Cerebellar nuclear complex (tissue), 1 donor: ENCODE data around the gene MSI2.

Experiments
- DNase-seq, 2 experiments: peaks; one replicate each; lab custom pipeline; 2025; lab: John Stamatoyannopoulos, UW

The MSI2 gene

DNA sequence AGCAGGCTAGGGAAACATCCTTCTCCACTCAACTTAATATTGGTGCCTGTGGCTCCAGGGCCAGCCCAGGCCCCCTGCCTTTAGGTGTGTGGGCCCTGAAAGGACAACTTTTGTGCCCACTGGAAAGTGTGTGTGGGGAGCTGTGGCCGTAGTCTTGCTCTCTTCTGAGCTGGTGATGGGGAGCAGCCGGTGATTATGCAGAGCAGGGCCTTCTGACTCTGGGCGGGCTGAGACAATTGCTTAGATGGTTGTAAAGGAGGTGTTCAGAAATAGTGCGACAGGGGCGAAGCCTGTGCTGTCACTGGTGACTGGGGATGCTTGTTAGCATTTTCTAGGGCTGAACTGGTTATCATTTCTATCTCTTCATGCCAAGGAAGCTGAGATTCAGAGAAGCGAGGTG, 62.6 kb downstream of the MSI2 start:
- no peak for DNase-seq

DNA sequence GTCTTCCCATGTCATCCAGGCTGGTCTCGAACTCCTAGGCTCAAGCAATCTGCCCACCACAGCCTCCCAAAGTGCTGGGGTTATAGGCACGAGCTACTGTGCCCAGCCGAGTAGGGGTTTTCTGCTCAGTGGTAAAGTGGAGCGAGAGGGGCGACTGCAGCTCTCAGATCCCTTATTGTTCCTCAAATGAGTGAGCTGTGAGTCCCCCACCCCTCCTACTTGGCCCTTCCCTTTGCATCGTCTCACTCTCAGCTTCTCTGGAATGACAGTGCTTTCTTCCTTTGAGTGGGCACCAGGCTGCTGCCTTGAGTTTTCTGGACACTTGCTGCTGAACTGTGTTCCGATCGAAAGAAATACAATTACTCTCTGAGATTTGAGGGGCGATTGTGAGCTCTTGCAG, 63.5 kb downstream of the MSI2 start:
- no peak for DNase-seq

DNA sequence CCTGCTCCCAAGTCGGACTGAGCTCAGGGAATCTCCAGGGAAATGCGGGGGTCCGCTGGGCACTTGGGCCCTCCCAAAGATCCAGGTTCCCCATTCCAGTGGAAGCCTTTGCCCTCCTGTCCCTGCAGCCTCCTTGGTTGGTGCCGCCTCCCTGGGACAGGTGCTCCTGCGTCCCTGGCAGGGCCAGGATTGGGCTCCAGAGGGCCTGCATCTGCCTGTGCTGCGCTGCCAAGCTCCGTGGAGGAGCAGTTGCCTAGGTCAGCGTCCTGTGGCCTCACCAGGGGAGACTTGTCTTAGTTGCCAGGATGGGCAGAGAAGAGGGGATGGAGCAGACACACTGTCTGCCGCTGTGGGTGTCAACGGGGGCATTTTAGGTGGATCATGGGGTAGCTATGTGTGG, 67.1 kb downstream of the MSI2 start:
- DNase-seq, result no peak

DNA sequence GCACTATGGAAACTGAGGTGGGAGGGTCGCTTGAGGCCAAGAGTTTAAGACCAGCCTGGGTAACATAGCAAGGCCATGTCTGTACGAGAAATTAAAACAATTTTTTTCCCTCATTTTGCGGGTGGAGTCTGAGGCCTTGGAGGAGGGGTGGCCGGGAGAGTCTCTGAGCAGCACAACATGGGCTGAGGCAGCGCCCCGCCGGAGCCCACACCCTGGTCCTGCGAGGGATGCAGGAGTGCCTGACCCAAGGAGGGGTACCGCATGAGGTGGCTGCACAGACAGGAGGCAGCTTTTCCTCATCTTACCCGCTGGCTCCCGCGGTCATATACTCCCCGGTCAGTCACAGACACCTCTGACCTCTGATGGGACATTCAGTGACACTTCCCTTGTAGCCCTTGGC, 67.7 kb downstream of the MSI2 start:
- DNase-seq, result no peak

DNA sequence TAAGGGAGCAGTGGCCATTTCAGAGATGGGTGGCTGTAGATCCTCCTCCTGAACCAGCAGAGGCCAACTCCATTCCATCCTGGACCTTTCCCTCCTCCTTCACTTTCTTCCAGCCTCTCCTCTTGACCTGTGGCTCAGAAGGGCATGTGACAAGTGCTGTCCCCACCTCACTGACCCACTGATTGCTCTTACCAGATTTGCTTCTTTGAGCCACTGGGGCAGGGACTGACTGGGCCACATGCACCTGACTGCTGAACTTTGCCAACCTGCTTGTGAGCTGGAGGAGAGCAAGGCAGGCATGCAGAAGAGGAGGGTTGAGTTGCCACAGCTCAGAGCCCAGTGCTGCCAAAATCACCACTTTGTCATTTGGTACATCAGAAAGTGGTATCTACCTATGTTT, 68.3 kb downstream of the MSI2 start:
- DNase-seq, result no peak

DNA sequence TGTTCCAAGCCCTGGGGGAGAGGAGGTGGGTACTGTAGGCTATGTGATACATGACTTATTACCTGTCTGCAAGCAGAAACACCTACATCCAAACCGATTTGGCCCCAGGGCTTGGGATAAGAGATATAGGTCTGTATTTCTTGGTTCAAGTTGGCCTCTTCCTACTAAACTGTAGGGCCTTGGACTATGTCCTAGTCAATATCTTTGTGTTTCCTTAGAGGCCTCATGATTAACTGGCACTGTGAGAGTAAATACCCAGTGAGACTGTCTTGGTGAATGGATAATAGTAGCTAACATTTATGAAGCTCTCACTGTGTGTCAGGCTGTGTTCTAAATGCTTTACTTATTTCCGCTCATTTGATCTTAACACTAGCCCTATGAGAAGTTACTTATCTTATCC, 70.0 kb downstream of the MSI2 start:
- no peak for DNase-seq

DNA sequence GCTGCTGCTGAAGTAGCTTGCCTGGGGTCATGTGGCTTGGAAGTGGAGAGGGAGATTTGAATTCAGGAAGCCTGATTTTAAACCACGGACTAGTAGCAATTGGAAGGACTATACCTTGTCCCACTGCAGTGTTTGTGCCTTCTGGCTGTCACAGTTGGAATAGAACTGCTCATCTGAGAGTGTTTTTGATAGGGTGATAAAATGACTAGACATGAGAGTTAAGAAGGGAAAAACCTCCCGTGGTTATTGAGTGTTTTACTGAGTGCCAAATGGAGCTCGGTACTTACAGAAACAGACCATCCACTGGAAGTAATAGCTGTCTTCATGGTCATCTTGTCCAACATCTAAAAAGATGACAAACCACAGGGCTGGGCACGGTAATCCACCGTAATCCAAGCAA, 70.4 kb downstream of the MSI2 start:
- no peak for DNase-seq

DNA sequence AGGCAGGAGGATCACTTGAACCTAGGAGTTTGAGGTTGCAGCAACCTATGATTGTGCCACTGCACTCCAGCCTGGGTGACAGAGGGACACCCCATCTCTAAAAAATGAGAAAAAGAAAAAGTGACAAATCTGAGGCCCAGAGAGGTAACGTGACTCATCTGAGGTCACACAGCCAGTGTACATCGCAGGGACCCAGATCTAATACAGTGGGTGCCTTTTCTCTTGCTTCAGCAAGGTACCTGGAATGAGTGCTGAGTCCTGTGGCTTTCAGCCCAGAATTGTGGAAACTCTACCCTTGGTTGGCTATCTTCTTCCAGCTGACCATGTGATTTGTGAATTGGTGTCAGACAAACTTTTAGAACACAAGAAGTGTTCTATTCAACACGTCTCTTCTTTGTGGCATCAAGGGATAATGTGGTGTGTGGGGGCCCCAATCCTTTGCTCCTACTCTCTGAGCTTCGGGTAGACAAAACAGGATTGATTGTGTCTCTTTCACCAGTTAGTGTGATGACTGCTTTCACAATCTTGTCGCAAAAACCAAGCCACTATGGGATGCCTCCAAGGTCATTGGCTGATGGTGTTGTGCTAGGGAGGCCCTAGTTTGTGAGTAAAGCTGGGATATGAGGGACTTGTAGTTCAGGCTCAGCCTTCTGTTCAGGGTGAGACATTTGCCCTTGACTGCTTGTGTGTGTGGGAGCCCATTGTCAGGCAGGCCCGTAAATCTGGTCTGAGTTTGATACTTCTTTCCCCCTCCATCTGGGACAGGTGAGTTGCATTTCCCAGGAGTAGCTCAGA, 71.0 kb downstream of the MSI2 start:
- DNase-seq, result no peak

DNA sequence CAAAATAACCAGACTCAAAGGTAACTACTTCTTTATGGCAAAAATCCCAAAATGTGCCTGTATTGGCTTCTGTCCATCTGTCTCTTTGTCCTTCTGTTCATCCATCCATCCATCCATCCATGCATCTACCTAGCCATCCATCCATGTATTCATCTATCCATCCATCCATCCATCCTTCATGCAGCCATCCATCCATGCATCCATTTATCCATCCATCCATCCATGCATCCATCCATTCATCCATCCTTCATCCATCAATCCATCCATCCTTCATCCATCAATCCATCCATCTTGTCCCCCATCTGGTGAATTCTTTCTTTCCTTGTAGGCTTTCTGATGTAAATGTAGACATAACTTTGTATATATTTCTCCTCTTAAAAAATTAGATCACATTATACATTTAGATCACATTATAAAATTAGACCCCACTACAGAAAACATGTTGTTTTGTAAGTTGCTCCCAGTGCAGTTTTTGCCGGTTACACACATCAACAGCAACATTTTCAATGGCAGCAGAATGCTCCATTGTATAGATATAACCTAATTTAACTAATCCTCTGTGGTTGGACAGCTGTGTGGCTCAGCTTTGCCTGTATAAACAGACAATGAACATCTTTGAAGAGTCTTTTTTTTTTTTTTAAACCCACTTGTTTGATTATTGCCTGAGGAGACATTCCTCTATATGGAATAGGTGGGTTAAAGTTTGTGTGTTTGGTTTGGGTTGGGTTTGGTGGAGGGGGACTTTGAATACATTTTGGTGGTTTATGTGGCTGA, 72.0 kb downstream of the MSI2 start:
- DNase-seq, result no peak

DNA sequence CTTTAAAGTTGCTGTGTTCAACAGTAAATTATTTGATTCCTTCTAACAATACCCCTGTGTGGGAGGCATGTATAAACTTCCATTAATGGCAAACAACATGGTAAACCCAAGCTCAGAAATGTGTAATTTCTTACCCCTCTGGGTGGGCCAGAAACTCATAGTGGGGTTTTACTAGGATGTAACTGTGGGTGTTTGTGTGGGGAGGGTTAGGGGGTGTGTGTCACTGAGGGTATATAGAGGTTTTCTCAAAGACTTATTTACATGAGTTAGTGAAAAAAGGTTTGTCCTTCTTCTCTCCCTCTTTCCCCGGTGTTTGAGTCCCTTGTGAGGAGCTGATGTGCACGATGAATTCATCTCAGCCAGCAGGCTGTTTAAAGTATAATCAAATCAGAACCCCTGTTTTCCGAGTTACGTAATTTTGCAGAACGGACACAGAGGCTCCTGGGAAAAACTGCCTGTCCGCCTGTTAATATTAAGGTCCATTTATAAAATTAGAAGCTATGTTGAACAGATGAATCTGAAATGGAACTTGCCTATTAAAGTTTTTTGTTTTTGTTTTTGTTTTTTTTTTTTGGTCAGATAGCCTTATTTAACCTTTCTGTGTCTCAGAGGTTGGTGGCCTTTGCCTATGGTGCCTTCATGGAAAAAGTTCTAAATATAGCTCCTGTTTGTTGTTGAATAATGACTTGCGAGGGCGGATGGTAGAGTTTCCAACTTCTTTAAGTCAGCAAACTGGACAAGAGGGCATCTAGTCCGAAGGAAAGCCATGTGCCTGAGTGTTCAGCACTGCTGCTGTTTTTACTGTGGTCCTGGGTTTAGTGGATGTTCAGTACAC, 73.3 kb downstream of the MSI2 start:
- no peak for DNase-seq

DNA sequence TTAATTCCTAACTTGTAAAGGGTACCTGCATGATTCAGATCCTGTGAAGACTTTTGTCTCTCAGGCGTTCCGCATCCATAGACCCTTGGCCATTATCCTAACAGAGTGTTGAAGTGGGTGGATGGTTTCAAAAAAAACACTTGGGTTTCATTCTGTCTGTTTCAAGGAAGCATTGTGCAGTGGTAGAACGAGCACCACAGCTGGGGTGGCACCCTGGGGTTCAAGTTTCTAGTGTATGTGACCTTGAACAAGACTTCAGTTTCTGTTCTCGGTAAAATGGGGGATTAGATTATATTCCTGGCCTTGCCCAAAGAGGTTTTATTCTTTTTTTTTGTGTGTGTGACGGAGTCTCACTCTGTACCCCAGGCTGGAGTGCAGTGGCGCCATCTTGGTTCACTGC, 74.3 kb downstream of the MSI2 start:
- DNase-seq, result no peak

DNA sequence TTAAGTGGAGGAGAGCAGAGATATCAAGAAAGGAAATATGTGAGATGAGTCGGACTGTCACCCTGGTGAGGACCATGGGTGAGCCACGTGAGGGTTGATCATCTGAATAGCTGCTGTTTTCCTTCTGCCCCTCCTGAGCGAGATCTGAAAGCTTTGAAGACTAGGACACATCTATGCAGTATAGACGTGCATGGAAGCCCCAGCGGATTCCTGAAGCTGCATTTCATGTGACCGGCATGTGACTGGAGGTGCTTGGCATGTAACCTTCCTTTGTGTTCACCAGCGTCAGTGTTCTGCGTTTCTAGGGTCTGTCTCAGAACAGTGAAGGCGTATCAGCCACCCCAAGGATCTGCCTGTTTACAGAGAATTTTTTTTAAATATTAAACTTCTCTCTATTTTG, 75.1 kb downstream of the MSI2 start:
- DNase-seq, result no peak

DNA sequence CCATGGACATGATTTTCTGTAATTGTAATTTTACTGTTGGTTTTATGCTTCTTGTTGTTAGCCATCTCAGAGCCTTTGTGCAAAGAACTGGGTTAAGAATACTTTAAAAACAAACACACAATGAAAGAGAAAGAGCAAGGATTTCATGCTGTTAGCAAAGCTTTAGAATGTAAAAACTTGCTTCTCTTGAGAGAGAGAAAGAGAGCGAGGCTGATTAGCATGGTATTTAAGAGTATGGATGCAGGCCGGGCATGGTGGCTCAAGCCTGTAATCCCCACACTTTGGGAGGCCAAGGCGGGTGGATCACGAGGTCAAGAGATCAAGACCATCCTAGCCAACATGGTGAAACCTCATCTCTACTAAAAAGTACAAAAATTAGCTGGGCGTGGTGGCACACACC, 76.2 kb downstream of the MSI2 start:
- no peak for DNase-seq

DNA sequence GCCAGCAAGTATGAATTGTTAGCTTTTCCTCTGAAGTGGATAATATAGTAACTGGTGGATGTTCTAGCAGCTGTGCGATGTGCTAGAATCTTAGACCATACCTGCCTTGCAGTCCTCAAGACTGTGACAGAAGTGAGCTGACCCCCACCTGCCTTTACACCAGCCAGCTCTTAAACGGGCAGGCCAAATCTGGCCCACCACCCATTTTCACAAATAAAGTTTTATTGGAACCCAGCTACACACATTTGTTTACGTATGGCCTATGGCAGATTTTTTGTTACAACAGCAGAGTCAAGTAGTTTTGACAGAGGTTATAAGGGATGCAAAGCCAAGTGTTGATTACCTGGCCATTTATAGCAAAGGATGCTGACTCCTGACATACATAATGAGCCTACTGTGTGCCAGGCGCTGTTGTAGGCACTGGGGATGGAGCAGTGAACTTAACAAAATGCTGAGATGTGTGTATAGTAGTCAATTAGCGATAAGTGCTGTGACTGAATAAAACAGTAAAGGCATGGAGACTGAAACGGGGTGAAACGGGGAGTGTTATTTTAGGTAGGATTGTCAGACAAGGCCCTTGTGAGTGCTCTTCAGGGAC, 79.0 kb downstream of the MSI2 start:
- DNase-seq, result no peak

DNA sequence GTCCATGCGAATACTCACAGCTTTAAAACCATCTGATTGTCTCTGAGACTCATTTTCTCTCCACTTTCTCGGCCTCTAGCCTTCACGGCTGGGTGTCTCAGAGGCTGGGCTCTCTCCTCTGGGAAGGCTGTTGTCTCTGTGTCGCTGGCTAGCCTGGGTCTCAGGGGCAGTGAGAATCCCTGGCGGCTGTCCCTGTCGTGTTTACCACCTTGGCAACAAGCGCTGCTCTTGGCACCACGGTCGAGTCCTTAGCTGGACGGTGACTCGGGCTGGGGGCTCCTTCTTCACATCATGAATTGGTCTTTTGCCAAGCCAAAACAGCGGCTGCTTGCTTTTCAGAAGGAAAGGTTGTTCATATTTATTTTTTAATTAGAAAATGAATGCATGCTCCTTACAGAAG, 81.1 kb downstream of the MSI2 start:
- no peak for DNase-seq

DNA sequence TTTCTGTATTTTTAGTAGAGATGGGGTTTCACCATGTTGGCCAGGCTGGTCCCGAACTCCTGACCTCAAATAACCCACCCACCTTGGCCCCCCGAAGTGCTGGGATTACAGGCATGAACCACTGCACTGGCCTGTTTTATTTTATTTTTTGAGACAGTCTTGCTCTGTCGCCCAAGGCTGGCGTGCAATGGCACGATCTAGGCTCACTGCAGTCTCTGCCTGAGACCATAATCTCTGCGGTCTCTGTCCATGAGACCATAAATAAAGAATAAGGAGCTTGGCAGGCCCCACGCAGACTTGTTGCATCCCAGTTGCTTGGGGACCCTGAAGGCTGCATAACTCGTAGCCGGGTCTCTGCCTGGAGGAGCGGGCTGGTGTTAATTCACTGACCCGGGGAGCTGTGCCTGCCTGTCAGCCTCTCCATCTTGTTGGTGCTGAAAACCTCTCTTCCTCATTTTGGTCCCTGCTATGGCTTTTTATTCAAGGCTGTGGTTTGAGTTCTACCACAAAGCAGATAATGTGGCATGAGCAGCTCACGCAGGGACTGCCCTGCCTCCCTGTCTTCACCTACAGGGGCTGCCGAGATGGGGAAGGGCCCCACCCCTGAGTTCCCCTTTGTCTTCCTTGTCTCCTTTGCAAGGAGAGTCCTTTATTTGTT, 82.1 kb downstream of the MSI2 start:
- DNase-seq, result no peak

DNA sequence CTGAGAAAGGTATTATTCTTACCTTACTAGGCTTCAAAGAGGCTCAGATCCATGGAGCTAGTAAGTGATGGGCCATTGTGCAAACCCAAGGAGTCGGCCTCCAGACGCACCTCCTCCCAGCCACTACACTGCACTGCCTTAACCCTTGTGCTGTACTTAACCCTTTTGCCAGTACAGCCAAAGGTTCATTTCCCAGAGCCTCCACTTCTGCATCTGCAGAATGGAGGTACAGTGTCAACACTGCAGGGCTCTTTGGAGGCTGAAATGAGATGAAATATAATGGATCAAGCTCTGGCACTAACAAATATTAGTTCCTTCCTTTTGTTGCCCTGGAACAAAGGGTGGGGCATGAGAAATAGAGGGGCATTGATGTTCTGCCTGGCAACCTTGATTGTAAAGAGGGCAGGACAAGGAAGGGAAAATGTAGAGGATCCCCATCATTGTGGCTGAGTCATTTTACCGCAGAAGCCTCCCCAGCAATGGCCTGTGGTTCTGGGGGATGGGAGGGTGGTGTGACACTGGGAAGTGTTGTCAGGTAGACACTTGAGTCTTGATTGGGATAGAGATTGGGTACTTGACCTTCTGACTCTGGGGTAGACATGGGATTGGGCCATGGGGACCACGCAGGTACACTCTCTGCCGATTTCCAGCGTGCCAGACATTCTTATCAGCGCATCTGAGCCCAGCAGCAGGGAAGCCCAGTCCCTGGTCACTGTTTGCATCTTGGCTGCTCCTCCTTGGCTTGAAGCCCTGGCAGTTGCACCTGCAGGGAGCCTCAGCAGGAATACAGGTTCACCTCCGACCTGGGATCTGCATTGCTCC, 84.0 kb downstream of the MSI2 start:
- DNase-seq, result no peak

DNA sequence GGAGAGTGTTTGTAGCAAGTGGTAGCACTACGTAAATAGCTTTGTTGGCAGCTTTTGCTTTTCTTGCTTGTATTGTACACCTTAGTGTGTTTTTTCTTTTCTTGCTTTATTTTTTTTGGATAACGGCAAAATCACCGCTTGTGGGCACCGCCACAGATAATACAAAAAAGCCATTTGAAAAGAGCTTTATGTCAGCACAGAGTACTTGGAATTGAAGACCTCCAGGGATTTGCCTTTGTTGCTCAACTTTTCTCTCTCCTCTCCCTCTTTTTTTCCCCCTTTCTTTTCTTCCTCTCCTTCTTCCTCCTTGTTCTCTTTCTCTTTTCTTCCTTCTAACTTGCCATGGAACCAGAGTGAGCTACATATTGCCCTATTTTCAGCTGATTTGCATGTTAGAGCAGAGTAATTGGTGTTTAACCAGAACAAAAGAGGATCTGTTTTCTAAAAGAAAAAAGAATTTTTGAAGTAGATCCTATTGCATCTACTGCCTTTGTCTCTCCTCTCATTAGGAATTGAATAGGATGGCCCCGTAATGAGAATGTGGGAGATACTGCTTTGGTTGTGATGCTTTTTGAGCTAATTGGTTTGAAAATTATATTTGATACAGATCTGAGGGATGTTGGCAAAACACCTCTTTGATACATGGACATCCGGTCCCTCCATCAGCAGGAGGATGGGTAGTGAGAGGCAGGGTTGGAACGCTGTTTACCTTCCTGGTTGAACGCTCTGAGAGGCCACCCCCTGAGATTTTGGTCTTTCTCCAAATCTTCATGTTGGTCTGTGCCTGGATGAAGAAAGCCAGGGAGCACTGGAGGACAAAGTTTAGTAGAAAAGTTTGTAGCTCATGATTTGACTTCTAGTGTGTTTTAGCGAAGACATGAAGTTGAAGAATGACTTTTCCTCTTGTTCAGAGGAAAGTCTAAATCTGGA, 85.6 kb downstream of the MSI2 start:
- no peak for DNase-seq

DNA sequence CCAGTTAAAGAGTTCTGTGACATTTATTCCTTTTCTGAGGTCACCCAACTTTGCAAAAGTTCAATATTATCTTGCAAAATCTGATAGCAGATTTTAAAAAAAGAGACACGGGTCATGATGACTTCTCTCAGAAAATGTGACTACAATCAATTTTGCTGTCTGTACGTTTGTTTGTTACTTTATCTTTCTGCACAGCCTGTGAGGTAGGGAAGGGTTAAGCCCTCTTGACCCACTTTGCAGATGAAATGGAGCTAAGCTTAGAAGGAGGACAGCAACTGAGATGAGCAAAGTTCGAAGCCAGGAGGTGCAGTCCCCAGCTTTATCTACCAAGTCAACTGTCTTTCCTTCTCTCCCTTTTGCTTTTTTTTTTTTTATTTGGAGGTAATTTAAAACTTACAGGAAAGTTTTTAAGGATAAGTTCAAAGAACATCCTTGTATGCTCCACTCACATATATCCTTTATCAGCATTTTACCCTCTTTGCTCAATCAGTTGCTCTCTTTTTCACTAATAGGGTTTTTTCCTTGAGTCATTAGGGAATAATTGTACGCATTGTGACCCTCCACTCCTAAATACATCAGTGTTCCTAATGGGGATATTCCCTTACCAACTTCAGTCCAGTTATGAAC, 86.8 kb downstream of the MSI2 start:
- no peak for DNase-seq
